GM19438 (cell line): ENCODE data around the gene CCDC148.
"Not testable (repeated sequence)": the region's sequence is repeated elsewhere in the genome, so short reads cannot be mapped to it uniquely, and the experiment has no call there.

Source experiments
- ATAC-seq: cut with Tn5 transposase; IDR thresholded peaks from one replicate; pipeline ENCODE4 v1.9.1; 2021; ENCODE audit warnings: low read depth; ENCODE audit not compliant: unreplicated experiment

CCDC148 gene

GRCh38 chr2:158228943-158229508 lies 227.5 kb downstream of the CCDC148 start:
- ATAC-seq, result no peak

GRCh38 chr2:158223066-158223465 lies 233.5 kb downstream of the CCDC148 start:
- ATAC-seq, result not testable (repeated sequence)

DNA sequence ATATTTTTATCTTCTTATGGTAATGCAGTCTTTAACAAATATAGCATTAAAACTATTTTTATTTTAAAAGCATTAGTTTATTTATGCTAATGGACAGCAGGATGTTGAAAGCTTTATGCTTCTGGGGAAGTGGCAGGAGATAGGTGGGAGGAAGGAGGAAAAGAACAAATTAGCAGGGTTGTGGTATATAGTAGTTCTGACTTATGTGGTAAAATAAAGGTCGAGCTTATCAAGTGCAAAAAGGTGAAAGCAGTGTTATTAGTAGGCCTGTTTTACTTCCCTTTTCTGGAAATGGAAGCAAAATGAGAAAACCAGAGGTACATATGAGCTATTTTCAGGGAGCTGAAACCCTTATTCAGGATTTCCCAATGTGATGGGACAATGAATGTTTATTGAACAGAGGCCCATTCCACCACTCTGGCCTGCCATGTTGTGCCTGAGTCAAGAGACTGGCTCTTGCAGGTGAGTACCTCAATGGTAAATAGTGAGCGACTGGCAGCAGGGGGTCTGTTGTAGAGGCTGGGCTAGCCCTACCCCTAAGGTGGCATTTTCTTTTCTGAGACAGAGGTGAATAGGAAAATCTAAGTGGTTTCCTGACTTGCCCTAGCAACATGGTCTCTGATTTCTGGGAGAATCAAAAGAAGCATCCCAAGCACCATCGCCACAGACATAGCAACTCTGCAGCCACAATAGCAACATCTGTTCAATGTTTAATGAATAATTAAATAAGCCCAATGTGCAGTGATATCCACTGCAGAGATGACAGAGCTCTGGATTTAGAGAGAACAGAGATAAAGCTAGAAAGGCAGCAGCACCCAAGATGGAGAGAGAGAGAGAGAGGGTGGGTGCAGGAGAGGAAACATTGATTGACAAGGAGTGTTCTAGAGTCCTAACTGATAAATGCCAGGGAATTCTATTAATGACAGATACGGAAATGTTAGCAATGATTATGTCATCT lies 235.2 kb downstream of the CCDC148 start:
- no peak for ATAC-seq

- no peak for ATAC-seq
These were observed 239.0 kb downstream of the CCDC148 start for GRCh38 chr2:158217593-158217992.

- no peak for ATAC-seq
These were observed 242.1 kb downstream of the CCDC148 start for GRCh38 chr2:158214431-158214830.

GRCh38 chr2:158213773-158214172 lies 242.8 kb downstream of the CCDC148 start:
- no peak for ATAC-seq

DNA sequence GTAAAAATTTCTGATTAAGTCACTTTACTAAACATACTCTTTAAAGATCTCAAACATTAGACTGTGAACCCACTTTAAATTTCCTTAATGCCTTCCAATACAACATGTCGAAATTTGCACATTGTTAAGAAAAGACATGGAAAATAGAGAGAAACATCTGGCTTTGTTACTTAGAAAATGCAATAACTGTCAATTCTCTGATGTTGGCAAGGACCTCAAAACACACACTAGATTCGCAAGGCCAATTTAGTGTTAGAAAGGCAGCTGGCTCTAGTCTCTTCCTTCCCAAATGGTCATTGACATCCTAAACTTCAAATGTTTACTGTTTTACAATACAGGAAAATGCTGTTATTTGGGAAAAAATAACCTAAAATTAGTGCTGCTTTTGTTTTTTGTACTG lies 244.3 kb downstream of the CCDC148 start:
- no peak for ATAC-seq

DNA sequence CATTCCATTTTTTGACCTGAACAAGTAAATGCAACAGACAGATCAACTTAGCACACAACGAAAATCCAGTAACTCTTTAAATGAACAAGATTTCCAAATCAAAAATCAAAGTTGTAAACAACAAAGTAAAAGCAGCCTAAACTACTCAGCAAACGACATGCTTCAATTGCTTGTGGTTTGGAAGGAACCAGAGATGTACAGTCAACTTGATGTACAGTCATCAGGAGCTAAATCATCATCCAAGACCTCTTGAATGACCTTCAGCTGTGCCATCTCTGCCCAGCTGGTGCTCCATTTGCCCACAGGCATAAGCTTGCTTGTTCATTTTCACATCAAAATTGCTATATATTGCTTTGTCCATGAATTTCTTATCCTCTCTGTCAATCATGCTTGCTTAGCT lies 245.1 kb downstream of the CCDC148 start:
- no peak for ATAC-seq

- ATAC-seq, result no peak
These were observed 249.2 kb downstream of the CCDC148 start for GRCh38 chr2:158207354-158207753.

GRCh38 chr2:158205215-158205614 lies 251.3 kb downstream of the CCDC148 start:
- ATAC-seq, result no peak

DNA sequence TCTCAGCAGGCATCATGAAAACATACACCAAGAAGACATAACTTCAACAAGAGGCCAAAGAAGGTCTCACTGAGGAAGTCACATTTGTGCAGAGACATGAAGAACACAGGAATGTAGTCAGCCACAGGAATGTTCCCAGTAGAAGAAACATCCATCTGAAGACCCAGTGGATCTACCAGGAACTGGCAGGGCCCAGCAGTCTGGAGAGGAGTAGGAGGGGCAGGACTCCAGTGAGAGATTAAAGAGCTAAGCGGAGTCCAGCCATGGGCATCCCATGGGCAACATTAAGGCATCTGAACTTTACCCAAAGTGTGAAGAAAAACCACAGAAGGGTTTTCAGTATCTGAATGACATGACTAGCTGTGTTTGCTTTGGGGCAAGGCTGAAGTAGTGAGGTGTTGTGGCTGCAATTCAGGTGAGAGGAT lies 251.8 kb downstream of the CCDC148 start:
- ATAC-seq, result peak; percentile 60

DNA sequence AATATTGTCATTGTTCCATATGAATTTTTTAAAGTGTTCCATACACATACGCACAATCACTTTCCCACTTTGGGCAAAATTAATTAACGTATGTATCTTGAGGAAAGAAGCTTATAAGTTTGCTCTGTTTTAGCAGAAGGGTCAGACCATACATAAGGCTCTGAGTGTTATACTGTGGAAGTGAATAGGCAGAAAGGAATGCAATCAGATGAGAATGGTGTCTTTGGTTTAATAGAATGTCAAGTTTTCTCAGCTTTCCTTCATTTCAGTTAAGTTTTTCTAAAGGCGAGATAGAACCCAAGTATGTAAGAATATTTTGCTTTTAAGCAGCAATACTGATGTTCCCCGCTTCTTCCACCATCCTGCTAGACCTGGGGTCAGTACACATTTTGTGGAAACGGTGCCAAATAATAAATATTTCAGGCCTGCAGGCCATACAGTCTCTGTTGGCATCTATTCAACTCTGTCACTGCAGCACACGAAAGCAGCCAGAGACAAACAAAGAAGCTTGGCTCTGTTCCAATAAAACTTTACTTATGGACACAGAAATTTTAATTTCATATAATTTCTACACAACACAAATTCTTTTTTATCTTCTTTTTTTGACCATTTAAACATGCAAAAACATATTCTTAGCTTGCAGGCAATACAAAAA lies 254.3 kb downstream of the CCDC148 start:
- ATAC-seq, result no peak

DNA sequence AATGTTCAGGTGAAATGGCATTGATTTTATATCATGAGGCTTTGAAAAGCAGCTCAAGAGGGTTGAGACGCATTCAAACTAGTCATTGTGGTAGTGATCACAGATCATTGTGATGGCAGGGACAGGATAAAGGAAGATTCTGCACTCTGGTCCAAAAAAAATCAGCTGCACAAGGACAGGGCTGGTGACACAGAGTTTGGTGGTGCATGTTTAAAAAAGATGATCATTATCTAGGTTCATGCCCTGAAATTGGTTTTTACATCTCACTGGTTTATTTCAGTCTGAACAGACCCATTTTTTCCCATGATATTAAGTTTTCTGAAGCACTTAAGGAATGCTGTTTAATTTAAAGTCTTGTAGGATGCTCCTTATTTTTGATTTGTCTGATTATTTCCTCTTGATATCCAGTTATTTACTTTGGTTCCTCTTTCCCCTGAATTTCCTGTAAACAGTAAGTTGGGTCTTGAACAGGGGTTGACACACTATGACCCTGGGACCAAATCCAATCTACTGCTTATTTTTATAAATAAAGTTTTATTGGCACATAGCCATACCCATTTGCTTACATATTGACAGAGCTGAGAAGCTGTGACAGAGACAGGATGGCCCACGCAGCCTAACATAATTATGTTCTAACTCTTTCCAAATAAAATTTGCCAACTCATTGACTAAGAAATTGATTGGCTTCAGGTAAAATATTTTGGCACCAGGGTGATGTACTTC lies 256.5 kb downstream of the CCDC148 start:
- ATAC-seq, result no peak

- no peak for ATAC-seq
These were observed 258.6 kb downstream of the CCDC148 start for GRCh38 chr2:158197940-158198339.

- ATAC-seq, result no peak
These were observed 262.3 kb downstream of the CCDC148 start for GRCh38 chr2:158194229-158194628.

- ATAC-seq, result no peak
These were observed 263.8 kb downstream of the CCDC148 start for GRCh38 chr2:158192515-158193443.

- ATAC-seq, result peak; percentile 80
These were observed 265.3 kb downstream of the CCDC148 start for GRCh38 chr2:158191076-158191895.

- ATAC-seq, result peak; percentile 64
These were observed 267.0 kb downstream of the CCDC148 start for GRCh38 chr2:158189526-158189925.

GRCh38 chr2:158187908-158188307 lies 268.6 kb downstream of the CCDC148 start:
- no peak for ATAC-seq
